22Rv1 (cell line): ENCODE measurements around the gene TEX11.

Experiments used
- CTCF ChIP-seq: fragments of 450-650 bp; IDR thresholded peaks from 2 replicates; pipeline ENCODE4 v1.5.1; 2017; ENCODE audit warnings: mild to moderate bottlenecking
- ZFX ChIP-seq: fragments of 450-650 bp; IDR thresholded peaks from 2 replicates; pipeline ENCODE4 v1.6.1; 2017; ENCODE audit warnings: antibody characterized with exemption, borderline replicate concordance

- TF ChIP-seq CTCF (0 out of 2 replicates have a peak, but pooled peaks have one; percentile 11), ZFX (no peak)
Measured at GRCh38 chrX:70762285-70762684, 146.2 kb downstream of the TEX11 start.
